BJ (cell line): ENCODE data around the gene GYPB. TPM values are rescaled to one million over a fixed set of nuclear protein-coding genes. Genes with fewer than 3 reads are reported as not detected.
"Not testable (repeated sequence)": the region's sequence is repeated elsewhere in the genome, so short reads cannot be mapped to it uniquely, and the experiment has no call there.

ENCODE experiments used
- CTCF ChIA-PET: fragments of 350-600 bp; formaldehyde crosslinking; extraction: SDS; loops from one replicate; lab custom pipeline; 2021; ENCODE audit warnings: antibody characterized with exemption, inconsistent platforms; lab: Yijun Ruan, JAX
- POLR2A ChIA-PET: fragments of 300-600 bp; sonication (Branson Sonifier 250); formaldehyde crosslinking; extraction: SDS; loops from one replicate; lab custom pipeline; 2021; ENCODE audit warnings: antibody characterized with exemption; lab: Charles Lee
- DNase-seq: peaks from one replicate; pipeline ENCODE4 v3.0.0-alpha.2; 2011; ENCODE audit warnings: low read depth
- H3K27me3 ChIP-seq: 2 replicates; pipeline ENCODE4 v1.6.0; 2011; ENCODE audit warnings: low read length; ENCODE audit not compliant: control insufficient read depth, insufficient read depth
- H3K36me3 ChIP-seq: 2 replicates; pipeline ENCODE4 v1.5.1; 2011; ENCODE audit warnings: low read length; ENCODE audit not compliant: control insufficient read depth, insufficient read depth
- H3K4me3 ChIP-seq: 2 replicates; pipeline ENCODE4 v1.5.1; 2011; ENCODE audit warnings: low read depth, mild to moderate bottlenecking, control low read depth, low read length
- polyA plus RNA-seq: library from polyadenylated mRNA; depleted of rRNA; stranded (reverse); fragments of >200 nt; gene quantifications from 2 replicates; pipeline ENCODE4 v1.2.3, GENCODE V29; 2011; rRNA removed

The GYPB gene
- polyA plus RNA-seq, 1 experiment: not detected

DNA sequence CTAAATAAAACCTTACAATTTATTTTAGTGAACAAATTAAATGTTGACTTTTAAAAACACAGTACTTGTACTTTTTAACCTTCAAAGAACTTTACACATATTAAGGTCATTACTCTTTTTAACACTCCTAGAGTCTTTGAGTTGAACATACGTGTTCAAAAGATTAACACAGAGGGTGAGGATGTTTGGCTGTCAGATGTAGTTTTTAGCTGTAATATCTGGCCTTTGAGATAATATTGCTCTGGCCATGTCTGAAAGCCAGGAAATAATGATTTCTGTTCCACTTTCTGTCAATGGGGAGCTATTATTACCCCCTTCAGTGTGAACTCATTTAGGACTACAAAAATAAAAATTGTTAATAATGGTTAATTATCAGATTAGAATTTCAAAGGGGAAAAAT lies 71.7 kb downstream of the GYPB start:
- H3K27me3 ChIP-seq, DNase-seq, POLR2A ChIA-PET, H3K4me3 ChIP-seq, CTCF ChIA-PET, H3K36me3 ChIP-seq: not testable (repeated sequence)

Other genes with a start within 250 kb of the GYPB start
- gene GYPE, start 113.8 kb downstream of the GYPB start, polyA plus RNA-seq: 1.4 and 3.2 TPM in 2 replicates
- gene GYPA, start 121.3 kb upstream of the GYPB start, polyA plus RNA-seq: not detected in 2 replicates